GM19023 (cell line): Measurements from ENCODE around the gene ESPNL.

Experiments
- ATAC-seq: cut with Tn5 transposase; IDR thresholded peaks from one replicate; pipeline ENCODE4 v1.9.1; 2021; ENCODE audit warnings: mild to moderate bottlenecking, moderate library complexity; ENCODE audit not compliant: unreplicated experiment

ESPNL gene

GRCh38 chr2:238075397-238075796 is 24.7 kb upstream of the ESPNL start:
- no peak for ATAC-seq

DNA sequence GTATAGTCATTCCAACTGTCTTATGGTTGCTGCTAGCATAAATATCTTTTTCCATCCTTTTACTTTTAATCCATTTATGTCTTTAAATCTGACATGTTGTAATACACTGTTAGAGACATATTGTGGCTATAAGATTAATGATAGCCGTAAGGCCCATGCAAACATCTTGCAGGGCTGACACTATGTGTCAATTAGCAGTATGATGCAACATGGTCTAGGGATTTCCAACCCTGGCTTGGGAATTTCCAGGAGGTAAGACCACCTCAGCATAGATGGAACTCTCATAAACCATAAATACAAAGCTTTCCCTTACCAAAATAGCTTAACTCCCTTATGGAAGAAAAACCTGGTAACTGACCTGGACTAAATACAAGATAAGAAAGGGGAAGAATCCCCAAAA is 22.8 kb upstream of the ESPNL start:
- ATAC-seq, result no peak

GRCh38 chr2:238079874-238080327 is 20.2 kb upstream of the ESPNL start:
- no peak for ATAC-seq

- ATAC-seq, result no peak
Measured at GRCh38 chr2:238080518-238080917, 19.6 kb upstream of the ESPNL start.

DNA sequence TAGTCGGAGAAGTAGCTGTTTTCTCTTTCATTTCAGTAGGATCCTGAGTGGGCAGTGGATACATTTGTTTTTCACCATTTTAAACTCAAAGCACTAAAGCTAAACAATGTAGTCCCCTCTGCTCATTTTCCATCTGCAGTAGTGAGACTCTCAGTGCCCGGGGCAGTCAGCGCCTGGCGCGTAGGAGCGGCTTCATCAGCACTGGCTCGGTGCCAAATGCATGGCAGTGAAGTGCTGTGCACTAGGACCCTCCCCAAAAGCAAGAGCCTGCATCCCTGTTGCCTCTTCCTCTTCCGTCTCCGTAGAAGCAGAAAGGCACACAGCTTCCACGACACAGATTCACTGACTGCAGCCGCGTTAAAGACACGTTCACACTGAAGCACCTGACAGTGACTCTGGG is 19.0 kb upstream of the ESPNL start:
- no peak for ATAC-seq

DNA sequence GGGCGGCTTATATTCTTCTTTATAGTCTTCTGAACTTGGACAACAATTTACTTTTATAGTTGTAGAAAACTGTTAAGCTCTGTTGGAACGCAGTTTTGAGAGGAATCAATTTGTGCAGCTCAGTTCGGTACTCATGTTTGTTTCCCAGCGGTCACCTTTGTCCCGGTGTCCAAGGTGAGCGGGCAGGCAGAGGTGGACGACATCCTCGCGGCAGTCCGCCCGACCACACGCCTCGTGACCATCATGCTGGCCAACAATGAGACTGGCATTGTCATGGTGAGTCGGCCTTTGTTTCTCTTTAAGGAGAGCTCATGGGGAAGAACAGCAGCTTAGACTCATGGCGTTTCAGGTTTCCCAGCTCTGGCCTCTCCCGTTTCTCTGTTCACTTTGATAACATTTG is 18.6 kb upstream of the ESPNL start:
- no peak for ATAC-seq

DNA sequence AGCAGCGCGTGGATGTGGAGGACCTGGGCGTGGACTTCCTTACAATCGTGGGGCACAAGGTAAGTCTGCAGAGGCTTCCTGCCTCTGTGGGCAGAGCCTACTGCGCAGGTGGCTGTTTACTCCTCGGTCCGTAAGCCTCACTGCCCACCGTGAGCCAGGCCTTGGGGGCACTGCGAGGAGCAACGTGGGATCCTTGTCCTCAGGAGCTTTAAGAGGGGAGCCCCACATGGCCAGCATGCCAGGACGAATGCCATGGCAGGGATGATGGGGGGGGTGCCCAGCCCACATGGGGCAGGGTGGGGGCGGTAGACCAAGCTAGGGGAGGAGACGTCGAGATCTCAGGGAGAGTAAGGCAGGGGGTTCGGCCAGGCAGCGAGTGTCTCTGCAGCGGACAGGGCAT is 18.0 kb upstream of the ESPNL start:
- no peak for ATAC-seq

- no peak for ATAC-seq
Measured at GRCh38 chr2:238082827-238083226, 17.3 kb upstream of the ESPNL start.

DNA sequence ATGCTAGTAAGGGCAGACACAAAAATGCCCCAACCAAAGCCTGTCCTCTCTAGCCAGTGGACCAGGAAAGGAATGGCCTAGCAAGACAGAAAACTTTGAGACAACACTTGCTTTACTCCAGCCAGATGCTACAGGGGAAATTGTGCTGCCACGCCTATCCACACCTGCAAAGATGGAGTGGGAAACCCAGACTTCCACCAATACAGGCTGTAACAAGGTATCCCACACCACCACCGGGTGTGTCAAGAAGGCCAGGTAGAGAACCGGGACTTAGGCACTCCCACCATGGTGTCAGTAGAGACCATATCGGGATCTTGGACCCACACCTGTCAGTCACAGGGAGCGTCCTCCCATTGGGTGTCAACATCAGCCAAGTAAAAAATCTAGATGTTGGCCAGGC is 16.2 kb upstream of the ESPNL start:
- ATAC-seq, result no peak

DNA sequence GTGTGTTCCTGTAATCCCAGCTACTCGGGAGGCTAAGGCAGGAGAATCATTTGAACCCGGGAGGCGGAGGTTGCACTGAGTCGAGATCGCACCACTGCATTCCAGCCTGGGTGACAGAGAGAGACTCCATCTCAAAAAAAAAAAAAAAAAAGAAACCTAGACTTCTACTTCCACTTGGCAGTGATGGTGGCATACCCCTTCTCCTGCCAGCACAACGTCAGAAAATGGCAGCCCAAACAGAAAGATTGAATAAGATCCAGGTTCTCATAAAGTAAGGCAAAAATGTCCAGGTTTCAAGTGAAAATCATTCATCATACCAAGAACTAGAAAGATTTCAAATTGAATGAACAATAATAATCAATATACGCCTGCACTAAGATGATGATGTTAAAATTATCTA is 15.4 kb upstream of the ESPNL start:
- no peak for ATAC-seq

GRCh38 chr2:238085899-238086298 is 14.2 kb upstream of the ESPNL start:
- no peak for ATAC-seq

DNA sequence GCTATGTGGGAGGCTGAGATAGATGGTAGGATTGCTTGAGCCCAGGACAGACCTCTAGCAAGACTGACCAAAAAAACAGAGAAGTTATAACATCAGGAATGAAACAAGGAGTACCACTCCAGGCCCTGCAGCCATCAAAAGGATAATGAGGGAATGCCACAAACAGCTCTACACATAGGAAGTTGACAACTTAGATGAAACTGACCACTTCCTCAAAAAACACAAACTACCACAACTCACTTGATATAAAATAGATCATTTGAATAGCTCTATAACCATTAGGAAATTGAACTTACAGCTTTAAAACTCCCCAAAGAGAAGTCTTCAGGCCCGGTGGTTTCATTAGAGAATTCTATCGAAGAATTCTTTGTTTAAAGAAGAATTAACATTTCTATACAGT is 12.9 kb upstream of the ESPNL start:
- no peak for ATAC-seq

- ATAC-seq, result no peak
Measured at GRCh38 chr2:238090887-238091286, 9.3 kb upstream of the ESPNL start.

DNA sequence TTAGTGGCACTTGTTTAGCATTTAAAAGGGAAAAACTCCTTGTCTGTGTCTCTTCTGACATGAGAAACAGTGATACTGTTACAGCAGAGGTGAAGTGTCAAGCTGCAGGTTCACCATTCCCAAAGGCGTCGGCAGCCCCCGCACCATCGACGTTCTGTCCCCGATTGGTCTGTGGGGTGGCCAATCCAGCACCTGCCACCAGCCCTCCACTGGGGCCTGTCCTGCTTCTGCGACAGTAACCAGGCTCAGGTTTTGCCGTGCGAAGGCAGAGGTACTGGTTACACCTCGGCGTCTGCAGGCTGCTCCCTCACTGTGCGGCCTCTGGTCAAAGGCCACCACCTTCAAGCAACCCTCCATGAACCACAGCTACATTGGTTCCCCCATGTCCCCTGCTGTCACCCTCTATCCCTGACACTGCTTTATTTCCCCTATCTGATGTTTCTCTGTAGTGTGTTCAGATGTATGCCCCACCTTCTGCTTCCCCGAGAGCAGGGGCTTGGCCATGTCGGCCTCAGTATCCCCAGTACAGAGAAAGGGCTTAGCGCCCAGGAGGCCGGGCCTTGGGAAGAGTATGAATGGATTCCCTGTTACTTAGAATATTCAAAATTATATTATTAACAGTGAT is 8.6 kb upstream of the ESPNL start:
- ATAC-seq, result no peak

GRCh38 chr2:238092486-238093035 is 7.6 kb upstream of the ESPNL start:
- no peak for ATAC-seq

GRCh38 chr2:238093181-238094140 is 6.7 kb upstream of the ESPNL start:
- ATAC-seq, result no peak

- ATAC-seq, result no peak
Measured at GRCh38 chr2:238094438-238095022, 5.6 kb upstream of the ESPNL start.

DNA sequence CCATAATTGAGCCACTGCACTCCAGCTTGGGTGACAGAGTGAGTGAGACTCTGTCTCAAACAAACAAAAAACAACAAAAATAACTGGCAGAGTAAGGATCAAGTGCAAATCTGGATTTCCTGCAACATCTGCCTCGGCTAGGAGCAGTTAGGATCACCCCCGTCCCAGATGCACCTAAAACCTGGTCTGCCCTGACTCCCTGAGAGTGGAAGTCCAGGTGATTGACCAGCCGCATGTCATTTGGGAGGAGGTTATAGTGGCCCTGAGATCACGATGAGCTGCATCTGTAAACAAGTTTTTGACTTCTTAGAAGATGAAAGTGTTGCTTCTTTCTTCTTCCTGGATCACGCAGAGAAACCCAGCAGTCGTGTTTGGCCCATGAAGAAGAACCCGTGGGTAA is 5.0 kb upstream of the ESPNL start:
- no peak for ATAC-seq

GRCh38 chr2:238096311-238097011 is 3.7 kb upstream of the ESPNL start:
- no peak for ATAC-seq

- ATAC-seq, result no peak
Measured at GRCh38 chr2:238097201-238097987, 2.7 kb upstream of the ESPNL start.
